ENCODE measurements around the gene ARID1B.

GRCh38 chr6:156795825-156796224, 18.6 kb downstream of the ARID1B start:
- TF ChIP-seq POLR2AphosphoS5 (IDR thresholded peaks at IDR 0.05; ENCODE audit: low read depth, low read length) (no peak), SIN3A (IDR thresholded peaks at IDR 0.05; ENCODE audit: borderline replicate concordance, insufficient read depth, low read length) (no peak)
- TF ChIP-seq, protein P1, sequence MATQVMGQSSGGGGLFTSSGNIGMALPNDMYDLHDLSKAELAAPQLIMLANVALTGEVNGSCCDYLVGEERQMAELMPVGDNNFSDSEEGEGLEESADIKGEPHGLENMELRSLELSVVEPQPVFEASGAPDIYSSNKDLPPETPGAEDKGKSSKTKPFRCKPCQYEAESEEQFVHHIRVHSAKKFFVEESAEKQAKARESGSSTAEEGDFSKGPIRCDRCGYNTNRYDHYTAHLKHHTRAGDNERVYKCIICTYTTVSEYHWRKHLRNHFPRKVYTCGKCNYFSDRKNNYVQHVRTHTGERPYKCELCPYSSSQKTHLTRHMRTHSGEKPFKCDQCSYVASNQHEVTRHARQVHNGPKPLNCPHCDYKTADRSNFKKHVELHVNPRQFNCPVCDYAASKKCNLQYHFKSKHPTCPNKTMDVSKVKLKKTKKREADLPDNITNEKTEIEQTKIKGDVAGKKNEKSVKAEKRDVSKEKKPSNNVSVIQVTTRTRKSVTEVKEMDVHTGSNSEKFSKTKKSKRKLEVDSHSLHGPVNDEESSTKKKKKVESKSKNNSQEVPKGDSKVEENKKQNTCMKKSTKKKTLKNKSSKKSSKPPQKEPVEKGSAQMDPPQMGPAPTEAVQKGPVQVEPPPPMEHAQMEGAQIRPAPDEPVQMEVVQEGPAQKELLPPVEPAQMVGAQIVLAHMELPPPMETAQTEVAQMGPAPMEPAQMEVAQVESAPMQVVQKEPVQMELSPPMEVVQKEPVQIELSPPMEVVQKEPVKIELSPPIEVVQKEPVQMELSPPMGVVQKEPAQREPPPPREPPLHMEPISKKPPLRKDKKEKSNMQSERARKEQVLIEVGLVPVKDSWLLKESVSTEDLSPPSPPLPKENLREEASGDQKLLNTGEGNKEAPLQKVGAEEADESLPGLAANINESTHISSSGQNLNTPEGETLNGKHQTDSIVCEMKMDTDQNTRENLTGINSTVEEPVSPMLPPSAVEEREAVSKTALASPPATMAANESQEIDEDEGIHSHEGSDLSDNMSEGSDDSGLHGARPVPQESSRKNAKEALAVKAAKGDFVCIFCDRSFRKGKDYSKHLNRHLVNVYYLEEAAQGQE (IDR thresholded peaks at IDR 0.05; ENCODE audit: insufficient read depth in 1 of 2, low read depth in 2 of 2, low read length in 2 of 2) = no peak
